GM21515 (cell line): ENCODE results near the gene ERC1.
"Not testable (repeated sequence)": the region's sequence is repeated elsewhere in the genome, so short reads cannot be mapped to it uniquely, and the experiment has no call there.

Experiments
- ATAC-seq: cut with Tn5 transposase; IDR thresholded peaks from one replicate; pipeline ENCODE4 v1.9.1; 2021; ENCODE audit not compliant: unreplicated experiment

The ERC1 gene

GRCh38 chr12:1216560-1216959 lies 225.5 kb downstream of the ERC1 start:
- ATAC-seq, result no peak

GRCh38 chr12:1217191-1217949 lies 226.3 kb downstream of the ERC1 start:
- no peak for ATAC-seq

- no peak for ATAC-seq
Measured at GRCh38 chr12:1218369-1218768, 227.3 kb downstream of the ERC1 start.

DNA sequence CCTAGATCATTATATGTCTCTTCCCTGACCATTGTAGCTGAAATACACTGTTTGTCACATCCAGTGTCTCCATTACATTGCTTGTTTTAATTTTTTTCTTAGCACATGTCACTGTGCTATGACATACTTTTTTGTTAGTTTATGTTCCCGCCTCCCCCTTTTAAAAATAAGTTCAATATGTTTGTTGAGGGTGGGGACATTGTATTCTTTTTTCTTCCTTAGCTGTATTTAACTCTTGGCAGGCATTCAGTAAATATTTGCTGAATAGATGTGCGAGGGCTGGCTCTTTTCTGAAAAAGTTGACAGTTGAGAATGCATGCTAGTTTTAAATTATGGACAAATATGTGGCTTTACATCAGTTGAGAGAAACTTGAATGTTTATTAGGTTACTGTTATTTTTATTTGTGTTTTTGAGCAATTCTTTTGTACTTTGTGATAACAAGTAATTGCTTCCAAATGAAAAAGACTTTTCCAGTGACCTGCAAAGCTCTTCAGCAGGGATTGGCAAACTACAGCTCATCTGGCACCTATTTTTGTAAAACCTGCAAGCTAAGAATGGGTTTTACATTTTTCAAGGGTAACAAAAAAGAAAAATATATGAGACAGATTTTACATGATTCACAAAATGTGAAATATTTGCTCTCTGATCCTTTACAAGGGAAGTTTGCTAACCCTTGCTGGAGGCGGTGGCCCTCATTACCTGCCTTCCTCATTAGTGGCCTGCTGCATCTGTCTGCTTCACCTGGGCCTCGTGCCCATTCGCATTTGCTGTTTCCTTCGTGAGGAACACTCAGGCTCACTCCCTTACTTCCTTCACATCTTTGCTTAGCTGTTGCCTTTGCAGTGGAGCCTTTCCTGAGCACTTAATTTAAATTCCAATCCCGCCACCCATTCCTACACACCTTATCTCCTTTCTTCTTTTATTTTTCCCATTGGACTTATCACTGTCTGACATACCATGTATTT lies 229.4 kb downstream of the ERC1 start:
- ATAC-seq, result no peak

GRCh38 chr12:1222858-1223639 lies 232.0 kb downstream of the ERC1 start:
- ATAC-seq, result no peak

DNA sequence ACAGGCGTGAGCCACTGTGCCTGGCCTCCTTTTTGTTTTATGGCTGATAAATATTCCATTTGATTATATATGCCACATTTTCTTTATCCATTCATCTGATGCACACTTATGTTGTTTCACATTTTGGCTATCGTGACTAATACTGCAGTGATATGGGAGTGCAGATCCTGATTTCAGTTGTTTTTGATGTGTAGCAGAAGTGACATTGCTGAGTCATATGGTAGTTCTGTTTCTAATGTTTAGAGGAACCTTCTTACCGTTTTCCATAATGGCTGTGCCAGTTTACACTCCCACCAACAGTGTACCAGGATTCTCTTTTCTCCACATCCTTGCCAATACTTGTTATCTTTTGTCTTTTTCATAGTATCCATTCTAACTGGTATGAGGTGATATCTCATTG lies 235.9 kb downstream of the ERC1 start:
- no peak for ATAC-seq

DNA sequence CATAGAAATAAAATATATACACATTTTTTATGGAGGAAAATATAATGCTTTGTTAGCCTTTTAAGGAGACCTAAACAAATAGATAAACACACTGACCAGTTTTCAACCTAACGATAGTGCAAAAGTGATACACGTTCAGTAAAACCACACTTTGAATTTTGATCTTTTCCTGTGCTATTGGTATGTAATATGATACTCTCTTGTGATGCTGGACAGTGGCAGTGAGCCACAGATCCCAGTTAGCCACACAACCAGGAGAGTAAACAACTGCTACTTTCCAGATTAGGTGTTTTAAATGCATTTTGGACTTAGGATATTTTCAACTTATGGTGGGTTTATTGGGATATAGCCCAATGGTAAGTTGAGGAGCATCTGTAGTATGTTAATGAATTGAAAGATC lies 243.1 kb downstream of the ERC1 start:
- no peak for ATAC-seq

DNA sequence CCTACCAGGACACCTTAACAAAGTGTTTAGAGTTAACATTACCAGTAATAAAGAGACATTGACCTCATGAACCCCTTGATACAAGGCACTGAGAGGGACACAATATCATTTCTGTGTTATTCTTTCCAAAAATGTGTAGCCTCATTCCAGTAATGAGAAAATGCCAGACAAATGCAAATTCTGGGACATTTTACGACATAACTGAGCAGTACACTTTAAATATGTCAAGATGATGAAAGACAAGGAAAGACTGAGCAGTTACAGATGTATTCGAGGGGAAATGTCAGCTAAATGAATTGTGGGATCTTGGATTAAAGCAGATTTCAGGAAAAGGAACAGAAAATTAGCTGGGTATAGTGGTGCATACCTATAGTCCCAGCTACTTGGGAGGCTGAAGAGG lies 255.6 kb downstream of the ERC1 start:
- no peak for ATAC-seq

- no peak for ATAC-seq
Measured at GRCh38 chr12:1250641-1251040, 259.6 kb downstream of the ERC1 start.

DNA sequence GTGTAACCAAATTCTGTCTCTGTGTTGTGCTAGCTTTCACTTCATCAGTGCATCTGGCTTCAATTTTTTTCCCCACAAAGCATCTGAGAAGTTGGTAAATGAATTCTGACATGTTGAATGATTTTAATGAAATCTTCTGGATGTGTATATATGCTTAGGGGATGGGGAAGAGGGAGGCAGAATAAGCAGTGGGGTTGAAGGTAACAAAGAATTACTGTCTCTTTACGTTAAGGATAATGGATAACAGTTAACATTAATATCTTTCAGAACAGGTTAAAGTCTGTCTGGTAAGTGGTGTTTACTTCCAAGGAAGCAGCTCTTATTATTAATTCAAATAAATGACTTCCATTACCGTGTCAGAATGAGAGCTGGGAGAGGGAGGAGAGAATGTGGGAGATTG lies 261.7 kb downstream of the ERC1 start:
- ATAC-seq, result no peak

DNA sequence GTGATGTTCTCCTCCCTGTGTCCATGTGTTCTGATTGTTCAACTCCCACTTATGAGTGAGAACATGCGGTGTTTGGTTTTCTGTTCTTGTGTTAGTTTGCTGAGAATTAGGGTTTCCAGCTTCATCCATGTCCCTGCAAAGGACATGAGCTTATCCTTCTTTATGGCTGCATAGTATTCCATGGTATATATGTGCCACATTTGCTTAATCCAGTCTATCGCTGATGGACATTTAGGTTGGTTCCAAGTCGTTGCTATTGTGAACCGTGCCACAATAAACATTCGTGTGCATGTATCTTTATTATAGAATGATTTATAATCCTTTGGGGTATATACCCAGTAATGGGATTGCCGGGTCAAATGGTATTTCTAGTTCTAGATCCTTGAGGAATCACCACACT lies 264.1 kb downstream of the ERC1 start:
- ATAC-seq, result not testable (repeated sequence)

DNA sequence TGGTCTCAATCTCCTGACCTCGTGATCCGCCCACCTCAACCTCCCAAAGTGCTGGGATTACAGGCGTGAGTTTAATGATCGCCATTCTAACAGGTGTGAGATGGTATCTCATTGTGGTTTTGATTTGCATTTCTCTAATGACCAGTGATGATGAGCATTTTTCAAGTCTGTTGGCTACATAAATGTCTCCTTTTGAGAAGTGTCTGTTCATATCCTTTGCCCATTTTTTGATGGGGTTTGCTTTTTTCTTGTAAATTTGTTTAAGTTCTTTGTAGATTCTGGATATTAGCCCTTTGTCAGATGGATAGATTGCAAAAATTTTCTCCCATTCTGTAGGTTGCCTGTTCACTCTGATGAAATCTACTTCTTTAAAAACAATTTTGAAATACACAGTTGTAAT lies 264.8 kb downstream of the ERC1 start:
- ATAC-seq, result not testable (repeated sequence)

DNA sequence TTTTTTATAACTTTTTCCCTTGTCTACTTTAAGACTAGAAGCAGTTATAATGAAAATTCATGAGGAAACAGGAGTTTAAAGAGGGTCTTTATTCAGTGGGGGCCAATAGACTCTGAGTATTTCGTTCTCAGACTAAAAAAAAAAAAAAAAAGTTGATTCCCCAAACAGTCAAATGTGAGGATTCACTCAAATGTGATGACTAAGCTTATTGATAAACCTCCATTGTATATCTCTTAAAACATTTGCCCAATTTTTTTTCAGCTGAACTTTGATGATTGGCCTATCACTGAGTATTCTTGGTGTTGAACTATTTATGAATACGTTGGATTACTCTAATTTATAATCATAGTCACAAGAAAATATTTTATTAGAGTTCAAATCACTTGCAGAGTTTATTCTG lies 265.3 kb downstream of the ERC1 start:
- no peak for ATAC-seq

DNA sequence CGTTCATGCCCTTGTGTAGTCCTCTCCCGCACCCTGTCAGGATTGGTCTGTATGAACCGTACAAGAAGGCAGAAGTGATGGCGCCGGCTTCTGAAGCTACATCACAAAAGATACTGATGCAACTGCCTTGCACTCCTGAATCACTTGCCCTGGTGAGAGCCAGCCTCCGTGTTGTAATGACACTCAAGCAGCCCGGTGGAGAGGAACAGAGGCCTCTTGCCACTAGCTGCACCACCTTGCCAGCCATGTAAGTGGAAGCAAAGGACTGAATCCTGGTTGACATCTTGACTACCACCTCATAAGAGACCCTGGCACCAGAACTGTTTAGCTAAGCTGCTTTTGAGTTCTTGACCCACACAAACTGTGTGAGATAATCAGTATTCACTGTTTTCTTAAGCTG lies 266.0 kb downstream of the ERC1 start:
- ATAC-seq, result no peak

DNA sequence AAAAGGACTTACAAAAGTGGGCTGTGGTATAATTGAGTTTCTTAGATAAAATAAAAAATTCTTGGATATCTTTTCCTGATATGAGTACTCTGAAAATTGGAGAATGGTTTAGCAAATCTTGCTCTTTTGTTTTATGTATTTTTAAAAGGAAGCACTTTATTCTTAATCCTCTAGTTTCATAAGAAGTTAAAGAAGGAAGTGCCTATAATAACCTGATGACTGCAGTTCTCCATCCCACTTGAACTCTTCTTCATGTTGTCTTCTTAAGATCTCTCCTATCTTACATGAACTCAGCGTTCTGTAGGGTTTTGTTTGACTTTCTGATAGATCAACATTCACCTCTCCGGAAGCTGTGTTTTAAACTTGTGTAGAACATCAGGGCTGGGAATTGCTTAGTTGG lies 271.0 kb downstream of the ERC1 start:
- no peak for ATAC-seq

- ATAC-seq, result no peak
Measured at GRCh38 chr12:1267243-1267642, 276.2 kb downstream of the ERC1 start.

DNA sequence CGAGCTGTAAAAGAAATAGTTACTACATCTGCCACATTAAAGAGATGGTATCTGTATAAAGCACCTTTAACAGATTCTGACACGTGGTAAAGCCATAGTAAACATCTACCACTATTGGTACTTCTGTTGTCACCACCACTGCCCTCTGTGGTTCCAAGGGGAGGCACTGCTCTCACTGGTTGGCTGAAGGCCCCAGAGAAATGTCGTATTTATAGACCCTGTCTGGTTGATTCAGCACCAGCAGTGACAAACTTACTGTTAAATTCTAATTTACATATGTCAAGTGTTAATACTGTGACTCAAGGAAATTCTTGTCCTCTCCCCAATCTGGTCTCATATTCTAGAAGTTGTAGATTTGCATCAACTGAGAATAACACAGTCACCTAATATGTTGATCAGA lies 281.1 kb downstream of the ERC1 start:
- no peak for ATAC-seq

- ATAC-seq, result no peak
Measured at GRCh38 chr12:1273051-1273450, 282.0 kb downstream of the ERC1 start.

GRCh38 chr12:1277905-1278304 lies 286.9 kb downstream of the ERC1 start:
- no peak for ATAC-seq

GRCh38 chr12:1279050-1279449 lies 288.0 kb downstream of the ERC1 start:
- no peak for ATAC-seq

- ATAC-seq, result no peak
Measured at GRCh38 chr12:1280059-1280458, 289.0 kb downstream of the ERC1 start.
